ENCODE data around the gene S100A3. TPM values are rescaled to one million over a fixed set of nuclear protein-coding genes. Genes with fewer than 3 reads are reported as not detected.
"Not testable (repeated sequence)": the region's sequence is repeated elsewhere in the genome, so short reads cannot be mapped to it uniquely, and the experiment has no call there.

The S100A3 gene
- total RNA-seq, 3 donors from 2014 or later, result 0.44 to 2.6 (median 2.2) TPM

- intact Hi-C loops (cut with DNase I; ENCODE audit: low total_unique reads), result no loop called here
- H3K27ac ChIP-seq, result no peak overlapping the region
- H3K27me3 ChIP-seq, result no peaks in the 10 kb centered on the region
- H3K36me3 ChIP-seq, result no peaks in the 10 kb centered on the region
- H3K9me3 ChIP-seq, result no peaks in the 10 kb centered on the region
- no peak overlapping the region for H3K4me3 ChIP-seq
- no peaks in the 10 kb centered on the region for H3K4me1 ChIP-seq
- TF ChIP-seq CTCF (IDR thresholded peaks at IDR 0.05) (no peak), POLR2A (IDR thresholded peaks at IDR 0.05) (no peak), POLR2AphosphoS5 (IDR thresholded peaks at IDR 0.05) (no peak)
- DNase-seq (ENCODE audit: low spot score in 2 of 2), result no peak
Observed at GRCh38 chr1:153588482-153588881, 39.4 kb upstream of the S100A3 start.

GRCh38 chr1:153588033-153588432 is 39.0 kb upstream of the S100A3 start:
- H3K27ac ChIP-seq; DNase-seq (ENCODE audit: low spot score in 2 of 2); H3K4me3 ChIP-seq; H3K36me3 ChIP-seq; intact Hi-C loops (cut with DNase I; ENCODE audit: low total_unique reads); H3K27me3 ChIP-seq; H3K4me1 ChIP-seq; H3K9me3 ChIP-seq: not testable (repeated sequence)

- no peak overlapping the region for H3K27ac ChIP-seq
- H3K9me3 ChIP-seq, result no peaks in the 10 kb centered on the region
- intact Hi-C loops (cut with DNase I; ENCODE audit: low total_unique reads), result no loop called here
- TF ChIP-seq POLR2A (IDR thresholded peaks at IDR 0.05) (no peak), CTCF (IDR thresholded peaks at IDR 0.05) (no peak), POLR2AphosphoS5 (IDR thresholded peaks at IDR 0.05) (no peak)
- no peak for DNase-seq (ENCODE audit: low spot score in 2 of 2)
- H3K4me1 ChIP-seq, result no peaks in the 10 kb centered on the region
- no peaks in the 10 kb centered on the region for H3K36me3 ChIP-seq
- no peak overlapping the region for H3K4me3 ChIP-seq
- H3K27me3 ChIP-seq, result no peaks in the 10 kb centered on the region
Observed at GRCh38 chr1:153587314-153587713, 38.3 kb upstream of the S100A3 start.

GRCh38 chr1:153586347-153586746 is 37.3 kb upstream of the S100A3 start:
- TF ChIP-seq POLR2A (IDR thresholded peaks at IDR 0.05) (no peak), POLR2AphosphoS5 (IDR thresholded peaks at IDR 0.05) (no peak), CTCF (IDR thresholded peaks at IDR 0.05) (no peak)
- Histone ChIP-seq H3K36me3 (no peaks in the 10 kb centered on the region), H3K27ac (no peak overlapping the region), H3K27me3 (no peaks in the 10 kb centered on the region), H3K4me1 (no peaks in the 10 kb centered on the region), H3K4me3 (no peak overlapping the region), H3K9me3 (no peaks in the 10 kb centered on the region)
- DNase-seq (ENCODE audit: low spot score in 2 of 2), result no peak
- intact Hi-C loops (cut with DNase I; ENCODE audit: low total_unique reads), result no loop called here

GRCh38 chr1:153585006-153585405 is 35.9 kb upstream of the S100A3 start:
- TF ChIP-seq POLR2A (IDR thresholded peaks at IDR 0.05) (no peak), CTCF (IDR thresholded peaks at IDR 0.05) (no peak), POLR2AphosphoS5 (IDR thresholded peaks at IDR 0.05) (no peak)
- no peaks in the 10 kb centered on the region for H3K9me3 ChIP-seq
- no peaks in the 10 kb centered on the region for H3K4me1 ChIP-seq
- no peak overlapping the region for H3K4me3 ChIP-seq
- intact Hi-C loops (cut with DNase I; ENCODE audit: low total_unique reads), result no loop called here
- no peak overlapping the region for H3K27ac ChIP-seq
- DNase-seq (ENCODE audit: low spot score in 2 of 2), result no peak
- no peaks in the 10 kb centered on the region for H3K36me3 ChIP-seq
- H3K27me3 ChIP-seq, result no peaks in the 10 kb centered on the region

GRCh38 chr1:153583976-153584375 is 34.9 kb upstream of the S100A3 start:
- Histone ChIP-seq H3K4me1 (no peaks in the 10 kb centered on the region), H3K36me3 (no peaks in the 10 kb centered on the region), H3K27ac (no peak overlapping the region), H3K9me3 (no peaks in the 10 kb centered on the region), H3K4me3 (no peak overlapping the region), H3K27me3 (no peaks in the 10 kb centered on the region)
- DNase-seq (ENCODE audit: low spot score in 2 of 2), result no peak
- TF ChIP-seq CTCF (IDR thresholded peaks at IDR 0.05) (no peak), POLR2AphosphoS5 (IDR thresholded peaks at IDR 0.05) (no peak), POLR2A (IDR thresholded peaks at IDR 0.05) (no peak)
- intact Hi-C loops (cut with DNase I; ENCODE audit: low total_unique reads), result no loop called here

- H3K36me3 ChIP-seq; H3K27ac ChIP-seq; H3K4me1 ChIP-seq; H3K4me3 ChIP-seq; H3K27me3 ChIP-seq; H3K9me3 ChIP-seq; intact Hi-C loops (cut with DNase I; ENCODE audit: low total_unique reads); DNase-seq (ENCODE audit: low spot score in 2 of 2): not testable (repeated sequence)
Observed at GRCh38 chr1:153583514-153583913, 34.5 kb upstream of the S100A3 start.

- peak in 1 of 2 donors; percentile 43 for DNase-seq (ENCODE audit: low spot score in 2 of 2)
- H3K4me1 ChIP-seq; H3K4me3 ChIP-seq; H3K27me3 ChIP-seq; H3K27ac ChIP-seq; H3K36me3 ChIP-seq; H3K9me3 ChIP-seq; intact Hi-C loops (cut with DNase I; ENCODE audit: low total_unique reads): not testable (repeated sequence)
Observed at GRCh38 chr1:153582836-153583235, 33.8 kb upstream of the S100A3 start.

All from breast epithelium (tissue), 4 donors.